ENCODE data around the gene MBNL1. TPM values are rescaled to one million over a fixed set of nuclear protein-coding genes. Genes with fewer than 3 reads are reported as not detected.
A peak's percentile ranks its signal among the peaks of the same experiment; 100 is the strongest.

Gene MBNL1
- total RNA-seq, 1 donor from 2014 or later = 79.5 TPM

- TF ChIP-seq CTCF (IDR thresholded peaks at IDR 0.05; ENCODE audit: insufficient read depth, low read length, severe bottlenecking) = no peak
- H3K4me3 ChIP-seq (ENCODE audit: low read depth, low read length) = peak overlapping the region; percentile 57
- DNase-seq (ENCODE audit: low read depth) (peak; percentile 66), FAIRE-seq (no peak)
- no peaks in the 10 kb centered on the region for H3K27me3 ChIP-seq (ENCODE audit: control insufficient read depth, insufficient read depth, low read length)
- no peaks in the 10 kb centered on the region for H3K36me3 ChIP-seq (ENCODE audit: control insufficient read depth, insufficient read depth, low read length)
Observed at GRCh38 chr3:152269831-152270734, 1.4 kb downstream of the MBNL1 start.

GRCh38 chr3:152270937-152271336, 2.2 kb downstream of the MBNL1 start:
- peak overlapping the region; percentile 57 for H3K4me3 ChIP-seq (ENCODE audit: low read depth, low read length)
- FAIRE-seq = no peak
- no peak for TF ChIP-seq CTCF (IDR thresholded peaks at IDR 0.05; ENCODE audit: insufficient read depth, low read length, severe bottlenecking)
- no peaks in the 10 kb centered on the region for H3K36me3 ChIP-seq (ENCODE audit: control insufficient read depth, insufficient read depth, low read length)
- H3K27me3 ChIP-seq (ENCODE audit: control insufficient read depth, insufficient read depth, low read length) = no peaks in the 10 kb centered on the region
- DNase-seq (ENCODE audit: low read depth) = no peak

GRCh38 chr3:152271501-152272236, 2.9 kb downstream of the MBNL1 start:
- H3K36me3 ChIP-seq (ENCODE audit: control insufficient read depth, insufficient read depth, low read length) = no peaks in the 10 kb centered on the region
- FAIRE-seq (no peak), DNase-seq (ENCODE audit: low read depth) (no peak)
- TF ChIP-seq CTCF (IDR thresholded peaks at IDR 0.05; ENCODE audit: insufficient read depth, low read length, severe bottlenecking) = no peak
- H3K4me3 ChIP-seq (ENCODE audit: low read depth, low read length) = peak overlapping the region; percentile 57
- no peaks in the 10 kb centered on the region for H3K27me3 ChIP-seq (ENCODE audit: control insufficient read depth, insufficient read depth, low read length)

GRCh38 chr3:152272771-152273242, 4.1 kb downstream of the MBNL1 start:
- FAIRE-seq (no peak), DNase-seq (ENCODE audit: low read depth) (peak; percentile 70)
- Histone ChIP-seq H3K27me3 (ENCODE audit: control insufficient read depth, insufficient read depth, low read length) (no peaks in the 10 kb centered on the region), H3K4me3 (ENCODE audit: low read depth, low read length) (no peak overlapping the region), H3K36me3 (ENCODE audit: control insufficient read depth, insufficient read depth, low read length) (no peaks in the 10 kb centered on the region)
- no peak for TF ChIP-seq CTCF (IDR thresholded peaks at IDR 0.05; ENCODE audit: insufficient read depth, low read length, severe bottlenecking)

GRCh38 chr3:152276681-152277080, 8.0 kb downstream of the MBNL1 start:
- TF ChIP-seq CTCF (IDR thresholded peaks at IDR 0.05; ENCODE audit: insufficient read depth, low read length, severe bottlenecking) = no peak
- no peaks in the 10 kb centered on the region for H3K36me3 ChIP-seq (ENCODE audit: control insufficient read depth, insufficient read depth, low read length)
- no peak overlapping the region for H3K4me3 ChIP-seq (ENCODE audit: low read depth, low read length)
- FAIRE-seq = no peak
- H3K27me3 ChIP-seq (ENCODE audit: control insufficient read depth, insufficient read depth, low read length) = no peaks in the 10 kb centered on the region
- DNase-seq (ENCODE audit: low read depth) = no peak
